GM10248 (cell line): ENCODE data around the gene EID1.
A peak's percentile ranks its signal among the peaks of the same experiment; 100 is the strongest.
"Not testable (repeated sequence)": the region's sequence is repeated elsewhere in the genome, so short reads cannot be mapped to it uniquely, and the experiment has no call there.

Experiments
- CTCF ChIA-PET: fragments of 300-600 bp; sonication (Branson Sonifier 250); formaldehyde crosslinking; extraction: SDS; loops from one replicate; lab custom pipeline; 2021; ENCODE audit warnings: antibody characterized with exemption; lab: Yijun Ruan, JAX
- POLR2A ChIA-PET: fragments of 350-650 bp; sonication (Branson Sonifier 250); formaldehyde crosslinking; extraction: SDS; loops from one replicate; lab custom pipeline; 2020; ENCODE audit warnings: antibody characterized with exemption; lab: Yijun Ruan, JAX
- DNase-seq: peaks from one replicate; pipeline ENCODE4 v3.0.0; 2012; ENCODE audit errors: extremely low spot score
- TF ChIP-seq, protein P1 (sequence below): IDR thresholded peaks from 2 replicates; pipeline ENCODE4 v1.5.1; 2012; ENCODE audit warnings: mild to moderate bottlenecking, low read depth; ENCODE audit errors: extremely low read depth, missing control alignments, control extremely low read depth

EID1 gene

DNA sequence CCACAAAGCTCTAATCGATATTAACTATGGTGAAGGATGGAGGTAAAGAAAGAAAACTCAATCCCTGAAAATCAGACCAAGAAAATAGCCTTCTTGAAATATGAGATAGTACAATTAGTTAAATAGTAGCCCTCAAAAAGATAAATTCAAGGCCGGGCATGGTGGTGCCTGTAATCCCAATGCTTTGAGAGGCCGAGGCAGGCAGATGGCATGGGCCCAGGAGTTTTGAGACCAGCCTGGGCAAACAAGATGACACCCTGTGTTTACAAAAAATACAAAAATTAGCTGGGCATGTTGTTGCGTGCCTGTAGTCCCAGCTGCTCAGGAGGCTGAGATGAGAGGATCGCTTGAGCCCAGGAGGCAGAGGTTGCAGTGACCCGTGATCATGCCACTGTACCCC lies 35.4 kb upstream of the EID1 start:
- CTCF ChIA-PET = interaction anchor here (1.7 kb wide), 1 partner anchor 19 kb away, joined by 4 read pairs; no protein-coding TSS in a partner anchor
- no peak for DNase-seq

DNA sequence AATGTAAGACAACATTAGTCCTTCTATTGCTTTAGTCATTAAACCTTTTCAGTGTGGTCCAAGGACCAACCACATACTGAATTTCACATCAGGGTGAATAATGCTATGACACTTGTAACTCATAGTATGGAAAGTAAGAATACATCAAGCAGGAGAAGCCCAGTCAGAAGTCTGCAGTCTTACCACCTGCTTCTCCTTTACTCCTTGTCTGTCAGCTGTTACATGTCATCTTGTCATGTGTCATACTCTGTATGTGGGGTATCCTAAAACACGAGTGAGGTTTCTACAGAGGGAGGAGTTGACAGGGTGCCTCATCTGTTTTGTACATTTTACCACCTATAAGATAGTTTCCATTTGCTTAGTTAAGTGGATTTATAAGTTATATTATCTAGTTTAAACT lies 32.8 kb upstream of the EID1 start:
- CTCF ChIA-PET = interaction anchor here (0.9 to 2.7 kb wide), 3 partner anchors 9 to 16 kb away, joined by 3 to 10 read pairs (median 5); no protein-coding TSS in a partner anchor

More for the DNA sequence above, 35.4 kb upstream of the EID1 start:
- POLR2A ChIA-PET = no interaction called here
- TF ChIP-seq, protein P1, sequence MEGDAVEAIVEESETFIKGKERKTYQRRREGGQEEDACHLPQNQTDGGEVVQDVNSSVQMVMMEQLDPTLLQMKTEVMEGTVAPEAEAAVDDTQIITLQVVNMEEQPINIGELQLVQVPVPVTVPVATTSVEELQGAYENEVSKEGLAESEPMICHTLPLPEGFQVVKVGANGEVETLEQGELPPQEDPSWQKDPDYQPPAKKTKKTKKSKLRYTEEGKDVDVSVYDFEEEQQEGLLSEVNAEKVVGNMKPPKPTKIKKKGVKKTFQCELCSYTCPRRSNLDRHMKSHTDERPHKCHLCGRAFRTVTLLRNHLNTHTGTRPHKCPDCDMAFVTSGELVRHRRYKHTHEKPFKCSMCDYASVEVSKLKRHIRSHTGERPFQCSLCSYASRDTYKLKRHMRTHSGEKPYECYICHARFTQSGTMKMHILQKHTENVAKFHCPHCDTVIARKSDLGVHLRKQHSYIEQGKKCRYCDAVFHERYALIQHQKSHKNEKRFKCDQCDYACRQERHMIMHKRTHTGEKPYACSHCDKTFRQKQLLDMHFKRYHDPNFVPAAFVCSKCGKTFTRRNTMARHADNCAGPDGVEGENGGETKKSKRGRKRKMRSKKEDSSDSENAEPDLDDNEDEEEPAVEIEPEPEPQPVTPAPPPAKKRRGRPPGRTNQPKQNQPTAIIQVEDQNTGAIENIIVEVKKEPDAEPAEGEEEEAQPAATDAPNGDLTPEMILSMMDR = no peak

DNA sequence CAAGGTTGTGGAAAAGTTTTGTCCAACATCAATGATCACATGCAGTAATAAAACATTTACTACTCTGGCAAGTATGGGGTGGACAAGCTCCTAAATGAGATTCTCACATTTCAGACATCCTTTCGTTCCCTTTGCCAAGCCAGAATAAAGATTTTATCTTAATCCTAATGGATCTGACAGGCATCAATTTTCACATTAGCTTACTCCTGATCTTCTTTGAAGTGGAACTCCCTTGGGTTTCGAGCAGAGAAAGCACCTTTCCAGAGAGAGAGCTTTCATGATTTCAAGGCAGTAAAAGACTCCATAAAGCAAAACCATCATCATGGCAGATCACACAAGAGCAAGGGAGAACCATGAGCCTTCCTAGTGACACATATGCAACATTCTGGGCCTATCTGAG lies 27.3 kb upstream of the EID1 start:
- CTCF ChIA-PET = no interaction called here
- DNase-seq = no peak
- POLR2A ChIA-PET = no interaction called here
- TF ChIP-seq, protein P1 = no peak

More for the DNA sequence above, 32.8 kb upstream of the EID1 start:
- POLR2A ChIA-PET = no interaction called here
- TF ChIP-seq, protein P1 = no peak
- no peak for DNase-seq

DNA sequence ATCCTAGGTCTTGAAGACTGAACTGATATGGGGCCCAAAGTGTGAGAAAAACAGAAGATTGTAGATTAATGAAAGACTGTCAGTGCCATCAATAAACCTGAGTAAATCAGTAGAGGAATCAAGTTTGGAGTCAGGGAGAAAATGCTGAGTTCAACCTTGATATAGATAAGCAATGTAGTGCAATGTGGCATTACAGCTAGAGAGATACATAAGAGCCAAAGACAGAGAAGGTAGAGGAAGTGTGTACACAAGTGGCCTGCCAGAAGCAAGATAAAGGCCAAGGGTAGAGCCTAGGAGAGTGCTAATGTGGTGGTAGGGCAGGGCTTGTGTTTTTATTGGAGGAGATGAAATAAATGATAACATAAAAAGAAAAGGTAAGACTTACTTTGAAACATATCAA lies 26.0 kb upstream of the EID1 start:
- TF ChIP-seq, protein P1 = no peak
- ChIA-PET CTCF (interaction anchor here (2.1 kb wide), 1 partner anchor 10 kb away, joined by 5 read pairs; no protein-coding TSS in a partner anchor), POLR2A (no interaction called here)
- no peak for DNase-seq

DNA sequence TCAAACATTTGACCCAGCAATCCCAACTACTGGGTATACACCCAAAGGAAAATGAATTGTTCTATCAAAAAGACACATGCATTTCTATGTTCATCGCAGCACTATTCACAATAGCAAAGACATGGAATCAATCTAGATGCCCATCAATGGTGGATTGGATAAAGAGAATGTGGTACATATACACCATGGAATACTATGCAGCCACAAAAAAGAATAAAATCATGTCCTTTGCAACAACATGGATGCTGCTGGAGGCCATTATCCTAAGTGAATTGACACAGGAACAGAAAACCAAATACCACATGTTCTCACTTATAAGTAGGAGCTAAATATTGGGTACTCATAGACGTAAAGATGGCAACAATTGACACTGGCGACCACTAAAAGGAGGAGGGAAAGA lies 23.5 kb upstream of the EID1 start:
- CTCF ChIA-PET = interaction anchor here (1.3 kb wide), 1 partner anchor 9 kb away, joined by 3 read pairs; no protein-coding TSS in a partner anchor
- POLR2A ChIA-PET, DNase-seq: not testable (repeated sequence)

DNA sequence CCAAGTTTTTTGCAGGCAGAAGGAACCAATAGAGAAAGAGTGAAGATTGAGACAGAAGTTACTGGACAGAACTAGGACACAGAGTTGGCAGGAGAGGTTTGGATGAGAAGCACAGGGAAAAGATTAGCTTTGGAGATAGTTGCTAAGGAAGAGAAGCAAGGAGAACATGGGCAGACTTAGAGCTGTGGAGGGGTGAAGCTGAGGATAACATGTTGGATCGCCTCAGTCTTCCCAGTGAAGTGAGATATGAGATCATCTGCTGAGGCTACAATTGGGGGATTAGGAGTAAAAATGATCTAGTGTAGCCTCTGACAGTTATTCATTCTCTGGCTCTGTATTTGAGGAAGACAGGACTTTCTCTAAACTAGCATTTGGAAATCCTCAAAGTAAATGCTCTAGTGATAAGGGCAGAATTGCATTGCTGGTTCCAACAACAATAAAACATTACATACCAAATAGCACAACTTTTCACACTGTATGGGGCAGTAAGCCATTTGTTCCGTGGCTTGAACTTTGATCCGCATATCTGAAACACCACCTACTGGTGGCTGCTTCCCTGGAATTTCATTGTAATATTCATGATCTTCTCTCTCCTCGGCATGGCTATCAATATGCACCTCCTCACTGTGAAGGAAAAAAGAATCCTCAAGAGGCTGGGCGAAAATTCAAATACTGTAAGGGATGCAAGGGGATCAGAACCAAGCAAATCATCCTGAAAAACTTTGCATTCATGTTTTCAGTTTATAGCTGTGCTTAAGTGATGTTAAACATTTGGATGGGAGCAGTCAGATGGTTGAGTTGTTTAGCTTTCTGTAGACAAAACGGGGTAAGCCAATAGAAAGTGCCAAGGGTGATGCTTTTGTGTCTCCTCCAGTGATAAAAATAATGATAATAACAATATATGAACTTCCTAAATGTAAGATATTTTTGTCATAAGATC lies 22.2 kb upstream of the EID1 start:
- POLR2A ChIA-PET = no interaction called here
- CTCF ChIA-PET = interaction anchor here (1.1 to 3.4 kb wide), 5 partner anchors 10 to 566 kb away, joined by 3 to 16 read pairs (median 4); partner anchors contain the start of gene FGF7
- TF ChIP-seq, protein P1 = peak; percentile 2
- DNase-seq = no peak

DNA sequence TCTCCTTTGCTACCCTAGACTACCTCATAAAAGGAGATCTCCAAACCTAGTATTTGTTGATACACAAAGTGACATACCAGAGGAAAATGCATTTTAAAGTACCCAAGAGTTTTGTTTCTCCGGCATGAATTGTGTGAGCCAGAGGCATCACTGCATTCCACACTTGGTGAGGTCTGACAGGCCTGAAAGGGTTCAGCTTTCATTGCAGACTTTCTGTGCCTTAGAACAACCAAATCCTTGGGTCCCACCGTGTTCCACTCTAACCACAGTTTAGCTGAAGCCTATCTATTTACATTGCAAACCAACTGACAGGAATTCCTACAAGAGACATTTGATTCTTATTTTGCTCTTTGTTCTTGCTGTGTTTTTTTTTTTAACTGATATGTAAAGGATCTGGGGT lies 21.0 kb upstream of the EID1 start:
- TF ChIP-seq, protein P1 = no peak
- POLR2A ChIA-PET = no interaction called here
- CTCF ChIA-PET = interaction anchor here (1.1 to 3.4 kb wide), 4 partner anchors 9 to 565 kb away, joined by 3 to 16 read pairs (median 4); partner anchors contain the start of gene FGF7
- DNase-seq = no peak
